Ovary (tissue), 3 donors: ENCODE data around the gene ADAMTS17.

Source experiments
- CTCF ChIP-seq, 3 donors: fragments of 450-650 bp in 2 of 3; fragments of 200-600 bp in 1 of 3; IDR thresholded peaks; one replicate each; pipeline versions ENCODE4 v1.5.1 to v1.8.0; 2016 to 2022; ENCODE audit warnings: antibody characterized with exemption in 3 of 3, mild to moderate bottlenecking in 1 of 3
- EP300 ChIP-seq: sonication (generic); formaldehyde crosslinking; IDR thresholded peaks from one replicate; pipeline ENCODE4 v1.6.1; 2017; ENCODE audit warnings: antibody characterized with exemption
- donor health status: DM: no; HTN: no; CAD: no.

GRCh38 chr15:100160953-100161352 lies 180.8 kb downstream of the ADAMTS17 start:
- TF ChIP-seq CTCF (IDR thresholded peaks at IDR 0.05) (no peak), EP300 (no peak)
